ENCODE measurements around the gene NDUFS5. TPM values are rescaled to one million over a fixed set of nuclear protein-coding genes. Genes with fewer than 3 reads are reported as not detected.

NDUFS5 gene
- polyA plus RNA-seq, 1 donor: 266 TPM

DNA sequence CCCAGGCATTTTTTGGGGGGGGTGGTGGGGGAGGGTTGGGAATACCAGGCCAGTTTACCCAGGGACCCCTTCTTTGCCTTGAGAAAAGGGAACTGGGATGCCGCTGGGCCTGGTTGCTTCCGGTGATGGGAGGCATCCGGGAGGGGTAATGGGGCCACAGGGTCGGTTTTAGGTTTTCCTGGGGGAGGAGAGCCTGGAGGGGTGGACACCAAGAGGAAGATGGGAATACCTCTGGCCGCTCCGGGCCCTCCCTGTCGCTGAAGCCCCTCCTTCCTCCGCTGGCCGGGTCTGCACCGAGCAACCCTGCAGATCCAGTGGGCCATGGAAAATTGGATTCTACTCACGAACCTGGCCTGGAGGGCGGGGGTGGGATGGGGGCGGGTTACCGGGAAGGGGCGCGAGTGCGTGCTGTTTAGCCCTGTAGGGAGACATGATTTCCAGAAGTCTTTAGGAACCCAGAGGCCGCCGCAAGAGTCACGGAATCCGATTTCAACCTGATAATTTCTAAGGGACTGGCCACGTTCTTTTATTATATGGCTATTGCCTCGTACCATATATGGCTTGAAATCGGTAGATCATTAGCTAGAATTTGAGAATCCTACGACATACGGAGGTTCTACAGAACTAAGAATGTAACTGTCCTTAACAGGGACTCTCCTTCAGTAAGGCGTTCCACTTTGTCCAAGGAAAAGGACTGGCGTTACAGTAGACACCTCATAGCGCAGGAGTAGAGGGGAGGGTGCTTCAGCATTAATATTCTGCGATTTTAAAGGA, 34.3 kb upstream of the NDUFS5 start:
- Histone ChIP-seq H3K36me3 (ENCODE audit: control insufficient read depth, insufficient read depth, low read length) (peaks cover 5% of the 10 kb centered on the region), H3K27ac (ENCODE audit: low read length) (peak overlapping the region; percentile 60), H3K27me3 (ENCODE audit: control insufficient read depth, insufficient read depth, low read length) (no peaks in the 10 kb centered on the region), H3K4me1 (ENCODE audit: control insufficient read depth, insufficient read depth, low read length) (peaks cover 8% of the 10 kb centered on the region), H3K4me3 (ENCODE audit: low read length) (peak overlapping the region; percentile 90), H3K9me3 (ENCODE audit: control insufficient read depth, low read depth, low read length) (no peaks in the 10 kb centered on the region)
- peak; percentile 21 to 60 for DNase-seq
- no CpG with 5 or more reads among the region's 30 CpGs for WGBS (ENCODE audit: insufficient coverage, low lambda C conversion rate)

DNA sequence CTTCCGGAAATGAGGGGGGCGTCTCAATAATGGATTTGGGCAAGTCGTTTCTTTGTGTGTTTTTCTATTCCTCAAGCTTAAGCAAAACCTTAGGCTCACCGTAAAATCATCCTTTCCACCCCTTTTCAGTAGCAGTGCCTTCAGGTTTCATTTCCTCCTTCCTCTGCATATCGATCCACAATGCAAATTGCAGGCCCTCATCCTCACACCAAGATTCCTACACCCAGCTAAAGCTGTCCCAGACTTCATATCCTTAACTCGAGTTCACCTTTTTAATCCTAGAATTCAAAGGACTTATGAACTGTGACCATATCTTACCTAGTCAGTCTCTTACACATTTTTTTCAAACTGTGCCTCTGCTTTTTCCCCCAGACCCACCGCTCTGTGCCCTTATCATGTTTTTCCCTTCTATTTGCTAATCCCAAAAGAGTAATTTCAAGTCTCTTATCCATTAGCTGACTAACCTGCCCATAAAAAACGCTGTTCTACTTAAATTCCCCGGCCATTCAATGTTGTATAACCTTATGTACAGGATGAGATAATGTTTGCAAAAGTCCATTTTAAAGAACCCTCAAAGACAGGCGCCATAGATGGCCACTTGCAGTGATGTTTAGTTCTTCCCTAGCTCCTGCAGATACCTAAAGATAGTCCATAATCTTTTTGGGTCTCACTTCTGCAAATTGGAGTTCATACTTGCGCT, 33.6 kb upstream of the NDUFS5 start:
- DNase-seq: no peak
- 27% methylated on average over 3 of the region's 11 CpGs for WGBS (ENCODE audit: insufficient coverage, low lambda C conversion rate)

DNA sequence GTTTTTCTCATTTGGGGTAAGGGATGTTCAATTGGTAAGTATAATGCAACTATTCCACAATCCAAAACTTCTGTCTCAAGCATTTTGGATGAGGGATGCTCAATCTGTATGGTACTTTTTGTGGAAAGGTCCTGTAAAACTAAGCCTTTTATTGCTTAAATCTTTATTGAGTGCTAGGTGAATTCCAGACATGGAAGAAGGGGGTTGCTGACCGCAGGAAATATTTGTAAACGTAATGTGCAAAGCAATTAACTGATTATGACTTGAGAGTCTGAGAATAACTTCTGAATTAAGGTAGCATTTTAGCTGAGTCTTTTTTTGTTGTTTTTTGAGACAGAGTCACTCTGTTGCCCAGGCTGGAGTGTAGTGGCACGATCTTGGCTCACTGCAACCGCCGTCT, 32.0 kb upstream of the NDUFS5 start:
- no CpG with 5 or more reads among the region's 5 CpGs for WGBS (ENCODE audit: insufficient coverage, low lambda C conversion rate)
- H3K27me3 ChIP-seq (ENCODE audit: control insufficient read depth, insufficient read depth, low read length): no peaks in the 10 kb centered on the region
- H3K9me3 ChIP-seq (ENCODE audit: control insufficient read depth, low read depth, low read length): no peaks in the 10 kb centered on the region
- H3K4me3 ChIP-seq (ENCODE audit: low read length): no peak overlapping the region
- no peak for DNase-seq
- H3K4me1 ChIP-seq (ENCODE audit: control insufficient read depth, insufficient read depth, low read length): peaks cover 8% of the 10 kb centered on the region
- H3K27ac ChIP-seq (ENCODE audit: low read length): no peak overlapping the region
- peaks cover 18% of the 10 kb centered on the region for H3K36me3 ChIP-seq (ENCODE audit: control insufficient read depth, insufficient read depth, low read length)

More for the DNA sequence above, 33.6 kb upstream of the NDUFS5 start:
- H3K27ac ChIP-seq (ENCODE audit: low read length): peak overlapping the region; percentile 60
- H3K9me3 ChIP-seq (ENCODE audit: control insufficient read depth, low read depth, low read length): no peaks in the 10 kb centered on the region
- H3K4me3 ChIP-seq (ENCODE audit: low read length): peak overlapping the region; percentile 90
- H3K36me3 ChIP-seq (ENCODE audit: control insufficient read depth, insufficient read depth, low read length): peaks cover 7% of the 10 kb centered on the region
- H3K4me1 ChIP-seq (ENCODE audit: control insufficient read depth, insufficient read depth, low read length): peaks cover 8% of the 10 kb centered on the region
- H3K27me3 ChIP-seq (ENCODE audit: control insufficient read depth, insufficient read depth, low read length): no peaks in the 10 kb centered on the region

DNA sequence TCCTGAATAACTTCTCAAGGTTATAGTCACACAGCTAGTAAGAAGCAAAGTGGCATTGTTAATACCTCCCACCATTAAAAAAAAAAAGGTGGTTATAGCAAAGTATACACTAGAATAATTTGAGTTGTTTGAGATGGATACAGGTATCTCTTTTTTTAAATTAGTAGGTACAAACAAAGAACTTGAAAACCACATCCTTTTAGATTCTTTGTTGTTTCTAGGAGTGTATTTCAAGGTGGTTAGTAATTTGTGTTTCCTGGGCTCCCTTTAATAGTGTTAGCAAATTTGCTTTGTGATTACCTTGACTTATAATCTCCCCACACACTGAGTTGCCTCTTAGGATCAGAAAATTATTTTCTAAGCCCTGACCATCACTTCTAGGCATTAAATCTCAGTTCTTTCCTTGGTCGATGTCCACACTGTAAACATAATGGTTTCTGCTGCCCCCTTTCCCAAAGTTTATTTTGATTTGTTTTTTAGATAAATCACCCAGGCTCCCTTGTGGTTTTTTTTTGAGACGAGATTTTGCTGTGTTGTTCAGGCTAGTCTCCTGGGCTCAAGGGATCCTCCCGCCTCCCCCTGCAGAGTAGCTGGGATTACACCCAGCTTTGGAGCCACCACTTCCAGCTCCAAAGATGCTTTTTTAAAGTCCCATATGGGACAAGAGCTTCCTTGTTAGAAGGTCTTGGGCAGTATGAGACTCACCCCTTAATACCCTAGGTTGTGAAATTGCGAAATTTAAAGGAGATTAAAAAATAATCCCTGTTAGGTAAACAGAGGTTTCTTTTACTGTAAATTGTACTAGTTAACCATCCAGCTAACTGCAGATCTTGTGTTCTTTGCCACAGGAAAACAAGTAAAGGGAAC, 28.9 kb upstream of the NDUFS5 start:
- Histone ChIP-seq H3K4me1 (ENCODE audit: control insufficient read depth, insufficient read depth, low read length) (peaks cover 8% of the 10 kb centered on the region), H3K4me3 (ENCODE audit: low read length) (no peak overlapping the region), H3K9me3 (ENCODE audit: control insufficient read depth, low read depth, low read length) (no peaks in the 10 kb centered on the region), H3K36me3 (ENCODE audit: control insufficient read depth, insufficient read depth, low read length) (peaks cover 43% of the 10 kb centered on the region), H3K27ac (ENCODE audit: low read length) (no peak overlapping the region), H3K27me3 (ENCODE audit: control insufficient read depth, insufficient read depth, low read length) (no peaks in the 10 kb centered on the region)
- no peak for DNase-seq
- 60% methylated on average over 1 of the region's 4 CpGs for WGBS (ENCODE audit: insufficient coverage, low lambda C conversion rate)

DNA sequence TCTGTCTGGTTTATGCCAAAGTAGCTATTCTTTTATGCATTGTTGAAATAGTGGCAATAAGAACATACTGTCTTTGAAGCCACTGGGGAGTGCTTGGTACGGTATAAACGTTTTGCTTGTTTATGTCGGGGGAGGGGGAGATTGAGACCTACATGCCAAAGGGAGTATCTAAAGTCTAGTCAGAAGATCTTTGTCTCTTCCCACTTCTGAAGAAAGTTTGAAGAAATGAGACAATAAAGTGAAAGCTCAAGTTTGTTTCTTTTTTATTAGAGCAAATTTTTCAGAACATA, 28.3 kb upstream of the NDUFS5 start:
- 46% methylated on average over 3 of the region's 3 CpGs for WGBS (ENCODE audit: insufficient coverage, low lambda C conversion rate)
- peaks cover 46% of the 10 kb centered on the region for H3K36me3 ChIP-seq (ENCODE audit: control insufficient read depth, insufficient read depth, low read length)
- H3K9me3 ChIP-seq (ENCODE audit: control insufficient read depth, low read depth, low read length): no peaks in the 10 kb centered on the region
- no peaks in the 10 kb centered on the region for H3K27me3 ChIP-seq (ENCODE audit: control insufficient read depth, insufficient read depth, low read length)
- H3K4me3 ChIP-seq (ENCODE audit: low read length): no peak overlapping the region
- DNase-seq: no peak
- peaks cover 6% of the 10 kb centered on the region for H3K4me1 ChIP-seq (ENCODE audit: control insufficient read depth, insufficient read depth, low read length)
- no peak overlapping the region for H3K27ac ChIP-seq (ENCODE audit: low read length)

DNA sequence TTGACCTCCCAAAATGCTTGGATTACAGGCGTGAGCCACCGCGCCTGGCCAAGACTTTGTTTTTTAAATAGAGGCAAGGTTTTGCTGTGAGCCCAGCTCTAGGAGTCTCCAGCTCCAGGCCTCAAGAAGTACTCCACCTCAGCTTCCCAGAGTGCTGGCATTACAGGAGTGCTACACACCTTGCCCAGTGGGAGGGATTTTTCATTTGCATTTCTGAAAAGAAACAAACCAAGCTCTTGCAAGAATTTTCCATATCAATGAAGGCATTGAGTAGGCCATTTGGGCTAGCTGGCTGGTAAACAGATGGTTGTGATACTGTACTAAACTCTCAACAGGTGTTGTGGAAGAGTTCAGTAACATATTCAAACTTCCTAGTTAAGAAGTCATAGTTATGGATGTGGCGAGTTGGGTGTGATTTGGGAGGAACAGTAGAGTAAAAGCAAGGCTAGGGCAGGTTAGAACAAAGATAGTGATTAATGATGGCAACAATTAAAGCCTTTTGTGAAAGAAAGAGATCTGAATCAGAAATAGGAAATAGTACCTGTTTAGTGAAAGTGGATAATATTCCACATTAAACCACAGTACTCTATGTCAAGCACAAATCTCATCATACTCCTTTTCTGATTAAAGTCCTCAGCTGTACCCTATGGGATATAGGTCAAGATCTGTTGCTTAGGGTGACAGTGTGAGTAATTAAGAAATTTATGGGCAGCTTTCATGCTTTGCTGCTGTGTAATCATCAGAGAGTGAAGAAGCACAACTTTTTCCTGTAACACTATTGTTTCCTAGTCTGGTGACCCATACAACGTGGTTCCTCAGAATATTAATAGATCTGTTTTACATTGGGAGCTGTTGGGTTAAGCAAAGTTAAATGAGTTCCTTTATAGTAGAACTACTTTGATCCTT, 24.4 kb upstream of the NDUFS5 start:
- Histone ChIP-seq H3K27ac (ENCODE audit: low read length) (no peak overlapping the region), H3K27me3 (ENCODE audit: control insufficient read depth, insufficient read depth, low read length) (no peaks in the 10 kb centered on the region), H3K4me3 (ENCODE audit: low read length) (no peak overlapping the region), H3K4me1 (ENCODE audit: control insufficient read depth, insufficient read depth, low read length) (no peaks in the 10 kb centered on the region), H3K36me3 (ENCODE audit: control insufficient read depth, insufficient read depth, low read length) (peaks cover 72% of the 10 kb centered on the region), H3K9me3 (ENCODE audit: control insufficient read depth, low read depth, low read length) (no peaks in the 10 kb centered on the region)
- WGBS (ENCODE audit: insufficient coverage, low lambda C conversion rate): no CpG with 5 or more reads among the region's 5 CpGs
- no peak for DNase-seq

DNA sequence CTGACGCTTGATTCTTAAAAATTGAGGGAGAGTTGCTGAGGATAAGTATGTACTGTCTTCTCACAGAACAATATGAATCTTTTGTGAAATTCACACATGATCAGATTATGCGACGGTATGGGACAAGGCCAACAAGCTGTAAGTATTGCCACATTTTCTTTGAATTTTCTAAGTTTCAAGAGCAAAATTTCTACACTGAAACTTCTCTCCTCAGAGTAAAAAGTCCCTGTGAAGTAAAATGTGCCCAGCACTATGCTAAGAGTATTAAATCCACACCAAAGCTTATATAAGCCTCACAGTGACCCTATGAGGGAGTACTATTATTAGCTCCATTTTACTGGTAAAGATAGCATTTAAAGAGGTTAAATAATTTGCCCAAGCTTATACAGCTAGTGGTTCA, 22.9 kb upstream of the NDUFS5 start:
- no CpG with 5 or more reads among the region's 3 CpGs for WGBS (ENCODE audit: insufficient coverage, low lambda C conversion rate)
- H3K9me3 ChIP-seq (ENCODE audit: control insufficient read depth, low read depth, low read length): no peaks in the 10 kb centered on the region
- H3K4me3 ChIP-seq (ENCODE audit: low read length): no peak overlapping the region
- no peak overlapping the region for H3K27ac ChIP-seq (ENCODE audit: low read length)
- H3K4me1 ChIP-seq (ENCODE audit: control insufficient read depth, insufficient read depth, low read length): no peaks in the 10 kb centered on the region
- peaks cover 74% of the 10 kb centered on the region for H3K36me3 ChIP-seq (ENCODE audit: control insufficient read depth, insufficient read depth, low read length)
- no peaks in the 10 kb centered on the region for H3K27me3 ChIP-seq (ENCODE audit: control insufficient read depth, insufficient read depth, low read length)
- DNase-seq: no peak

DNA sequence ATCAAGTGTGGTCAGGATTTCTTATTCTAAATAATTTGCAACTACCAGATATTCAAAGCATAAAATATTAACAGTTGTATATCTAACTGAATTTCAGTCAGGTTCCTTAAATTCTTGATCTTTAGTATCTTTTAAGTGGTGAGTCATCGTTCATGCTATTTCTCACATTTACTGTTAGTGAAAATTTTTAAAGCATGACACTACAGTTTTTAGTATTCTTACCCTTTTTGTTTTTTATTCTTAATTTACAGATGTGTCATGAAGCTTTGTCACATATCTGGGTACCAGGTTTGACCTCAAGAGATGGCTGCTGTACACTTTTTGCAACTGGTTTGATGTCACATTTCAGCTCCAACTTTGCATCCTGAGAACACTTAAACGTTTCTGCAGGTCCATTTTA, 22.4 kb upstream of the NDUFS5 start:
- no peak overlapping the region for H3K27ac ChIP-seq (ENCODE audit: low read length)
- peaks cover 70% of the 10 kb centered on the region for H3K36me3 ChIP-seq (ENCODE audit: control insufficient read depth, insufficient read depth, low read length)
- no peak overlapping the region for H3K4me3 ChIP-seq (ENCODE audit: low read length)
- no peaks in the 10 kb centered on the region for H3K4me1 ChIP-seq (ENCODE audit: control insufficient read depth, insufficient read depth, low read length)
- DNase-seq: no peak
- 100% methylated on average over 1 of the region's 2 CpGs for WGBS (ENCODE audit: insufficient coverage, low lambda C conversion rate)
- no peaks in the 10 kb centered on the region for H3K27me3 ChIP-seq (ENCODE audit: control insufficient read depth, insufficient read depth, low read length)
- H3K9me3 ChIP-seq (ENCODE audit: control insufficient read depth, low read depth, low read length): no peaks in the 10 kb centered on the region

DNA sequence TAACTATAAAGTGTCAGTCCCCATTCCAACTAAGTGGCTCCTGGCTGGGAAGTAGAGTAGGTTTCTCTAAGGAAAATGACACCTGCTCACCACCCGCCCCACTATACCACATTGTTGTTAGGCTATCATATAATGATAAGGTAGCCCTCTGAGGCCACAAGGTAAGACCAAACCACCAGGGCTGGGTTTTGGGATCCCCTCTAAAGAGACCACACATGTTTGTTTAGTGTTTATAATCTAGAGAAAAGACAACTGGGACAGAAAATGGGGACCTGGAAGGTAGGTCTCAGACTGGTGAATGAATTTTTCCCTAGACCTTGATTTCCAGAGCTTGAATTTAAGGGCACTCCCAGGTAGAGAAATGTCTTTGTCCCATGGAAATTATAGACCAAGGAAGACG, 19.9 kb upstream of the NDUFS5 start:
- H3K27ac ChIP-seq (ENCODE audit: low read length): no peak overlapping the region

More for the DNA sequence above, 19.9 kb upstream of the NDUFS5 start:
- H3K4me1 ChIP-seq (ENCODE audit: control insufficient read depth, insufficient read depth, low read length): no peaks in the 10 kb centered on the region
- WGBS (ENCODE audit: insufficient coverage, low lambda C conversion rate): no CpG with 5 or more reads among the region's 2 CpGs
- no peaks in the 10 kb centered on the region for H3K27me3 ChIP-seq (ENCODE audit: control insufficient read depth, insufficient read depth, low read length)
- no peaks in the 10 kb centered on the region for H3K9me3 ChIP-seq (ENCODE audit: control insufficient read depth, low read depth, low read length)
- no peak for DNase-seq
- peaks cover 57% of the 10 kb centered on the region for H3K36me3 ChIP-seq (ENCODE audit: control insufficient read depth, insufficient read depth, low read length)
- no peak overlapping the region for H3K4me3 ChIP-seq (ENCODE audit: low read length)

Data from large intestine (tissue), 3 donors.